SU-DHL-6 (cell line): ENCODE results near the gene ASH1L.
"Not testable (repeated sequence)": the region's sequence is repeated elsewhere in the genome, so short reads cannot be mapped to it uniquely, and the experiment has no call there.

Experiments
- H2AFZ ChIP-seq: fragments of 200-600 bp; sonication (generic); 2 replicates; pipeline ENCODE4 v1.6.1; 2014; ENCODE audit warnings: low read depth, mild to moderate bottlenecking, moderate library complexity, mixed read lengths, antibody characterized with exemption, low read length; ENCODE audit not compliant: severe bottlenecking
- H3F3A ChIP-seq: fragments of 200-600 bp; shearing (Covaris generic); 2 replicates; pipeline ENCODE4 v1.6.0; 2016; ENCODE audit warnings: antibody characterized with exemption, mild to moderate bottlenecking; ENCODE audit not compliant: insufficient read depth
- H3K27ac ChIP-seq: fragments of 200-600 bp; sonication (generic); 2 replicates; pipeline ENCODE4 v1.5.1; 2016; ENCODE audit warnings: low read depth, mild to moderate bottlenecking, low read length, moderate library complexity, mixed read lengths
- H3K27me3 ChIP-seq: fragments of 200-600 bp; sonication (generic), shearing (Covaris generic); 2 replicates; pipeline ENCODE4 v1.6.0; 2014; ENCODE audit warnings: mild to moderate bottlenecking, low read length
- H3K36me3 ChIP-seq: fragments of 200-600 bp; sonication (generic); 2 replicates; pipeline ENCODE4 v1.6.1; 2014; ENCODE audit warnings: mild to moderate bottlenecking, low read length, mixed read lengths
- H3K4me2 ChIP-seq: fragments of 300-600, 200-600 bp; shearing (Covaris generic), sonication (generic); 2 replicates; pipeline ENCODE4 v1.6.0; 2014; ENCODE audit warnings: low read length, low read depth, mild to moderate bottlenecking; ENCODE audit not compliant: poor library complexity, severe bottlenecking
- H3K4me3 ChIP-seq: fragments of 200-600 bp; sonication (generic); 2 replicates; pipeline ENCODE4 v1.5.1; 2014; ENCODE audit warnings: antibody characterized with exemption, low read length, mild to moderate bottlenecking, mixed read lengths; ENCODE audit not compliant: insufficient read depth, poor library complexity, severe bottlenecking
- H3K79me2 ChIP-seq: fragments of 200-600 bp; sonication (generic); 2 replicates; pipeline ENCODE4 v1.6.1; 2014; ENCODE audit warnings: mild to moderate bottlenecking, low read length, moderate library complexity; ENCODE audit not compliant: insufficient read depth
- H3K9ac ChIP-seq: fragments of 200-600 bp; sonication (generic); 2 replicates; pipeline ENCODE4 v1.7.0; 2014; ENCODE audit warnings: mild to moderate bottlenecking, low read length
- H3K9me2 ChIP-seq: fragments of 200-600 bp; sonication (generic); replicated peaks from 2 replicates; pipeline ENCODE4 v1.6.1; 2014; ENCODE audit warnings: low read length; ENCODE audit not compliant: insufficient read depth
- H3K9me3 ChIP-seq: fragments of 200-600 bp; sonication (generic); 2 replicates; pipeline ENCODE4 v1.6.1; 2014; ENCODE audit warnings: low read length, mixed read lengths; ENCODE audit not compliant: insufficient read depth
- H4K20me1 ChIP-seq: fragments of 200-600 bp; sonication (generic); 2 replicates; pipeline ENCODE4 v1.6.1; 2014; ENCODE audit warnings: low read depth, mild to moderate bottlenecking, antibody characterized with exemption, low read length, moderate library complexity, mixed read lengths
- CTCF ChIP-seq: fragments of 200-600 bp; sonication (generic); IDR thresholded peaks from one replicate; pipeline ENCODE4 v1.5.1; 2017; ENCODE audit warnings: antibody characterized with exemption, mild to moderate bottlenecking, low read length, moderate library complexity; ENCODE audit not compliant: insufficient read depth, poor library complexity, severe bottlenecking
- EZH2phosphoT487 ChIP-seq: fragments of 200-600 bp; sonication (generic), shearing (Covaris generic); conservative IDR thresholded peaks from 2 replicates; pipeline ENCODE4 v1.6.1; 2018; ENCODE audit warnings: mild to moderate bottlenecking, antibody characterized with exemption, low read length, moderate library complexity, mixed read lengths

ASH1L gene

DNA sequence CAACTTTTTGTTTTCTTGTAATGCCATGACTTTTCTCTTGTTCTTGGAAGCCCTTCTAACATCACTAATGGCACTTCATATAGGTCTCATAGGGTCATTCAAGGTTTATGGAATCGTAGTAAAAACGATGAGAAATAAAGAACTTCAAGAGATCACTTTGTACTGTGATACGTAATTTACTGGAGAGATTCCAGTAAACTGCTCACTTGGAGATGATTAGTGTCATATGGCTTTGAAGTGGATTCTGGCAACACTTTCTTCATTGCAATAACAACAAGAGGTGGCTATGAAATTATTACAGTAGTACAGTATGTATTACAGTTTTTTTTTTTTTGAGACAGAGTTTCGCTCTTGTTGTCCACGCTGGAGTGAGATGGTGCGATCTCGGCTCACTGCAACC is 138.5 kb downstream of the ASH1L start:
- Histone ChIP-seq H3K27ac (no peak overlapping the region), H3K4me3 (no peak overlapping the region), H4K20me1 (0 out of 2 replicates have a peak, but pooled peaks cover 3% of the 10 kb centered on the region), H3K36me3 (0 out of 2 replicates have a peak, but pooled peaks cover 3% of the 10 kb centered on the region), H3K27me3 (no peaks in the 10 kb centered on the region), H3K79me2 (peaks cover 11% of the 10 kb centered on the region), H3K4me2 (no peak overlapping the region), H2AFZ (no peak overlapping the region), H3K9ac (no peak overlapping the region), H3F3A (0 out of 2 replicates have a peak, but pooled peaks cover 5% of the 10 kb centered on the region), H3K9me2 (no peaks in the 10 kb centered on the region), H3K9me3 (no peaks in the 10 kb centered on the region)
- no peak for TF ChIP-seq EZH2phosphoT487
- TF ChIP-seq CTCF, result no peak

DNA sequence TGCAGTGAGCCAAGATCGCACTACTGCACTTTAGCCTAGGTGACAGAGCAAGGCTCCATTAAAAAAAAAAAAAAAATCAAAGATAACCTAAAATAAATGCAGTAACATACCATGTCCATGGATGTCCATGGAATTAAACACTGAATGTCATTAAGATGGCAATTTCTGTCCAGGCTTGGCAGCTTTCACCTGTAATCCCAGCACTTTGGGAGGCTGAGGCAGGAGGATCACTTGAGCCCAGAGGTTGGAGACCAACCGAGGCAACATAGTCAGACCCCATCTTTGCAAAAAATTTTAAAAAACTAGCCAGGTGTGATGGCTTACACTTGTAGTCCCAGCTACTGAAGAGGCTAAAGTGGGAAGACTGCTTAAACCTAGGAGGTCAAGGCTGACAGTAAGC is 141.8 kb downstream of the ASH1L start:
- Histone ChIP-seq H3K79me2 (peaks cover 11% of the 10 kb centered on the region; the same call in 1 of the 2 replicates), H2AFZ (no peak overlapping the region), H3K4me2 (no peak overlapping the region), H3K36me3 (peaks cover 5% of the 10 kb centered on the region; the same call in 1 of the 2 replicates), H3K27ac (no peak overlapping the region), H4K20me1 (no peaks in the 10 kb centered on the region), H3K4me3 (no peak overlapping the region), H3K9ac (no peak overlapping the region), H3K27me3 (no peaks in the 10 kb centered on the region), H3K9me2 (no peaks in the 10 kb centered on the region), H3F3A (0 out of 2 replicates have a peak, but pooled peaks cover 8% of the 10 kb centered on the region), H3K9me3 (no peaks in the 10 kb centered on the region)
- TF ChIP-seq CTCF (no peak), EZH2phosphoT487 (no peak)

DNA sequence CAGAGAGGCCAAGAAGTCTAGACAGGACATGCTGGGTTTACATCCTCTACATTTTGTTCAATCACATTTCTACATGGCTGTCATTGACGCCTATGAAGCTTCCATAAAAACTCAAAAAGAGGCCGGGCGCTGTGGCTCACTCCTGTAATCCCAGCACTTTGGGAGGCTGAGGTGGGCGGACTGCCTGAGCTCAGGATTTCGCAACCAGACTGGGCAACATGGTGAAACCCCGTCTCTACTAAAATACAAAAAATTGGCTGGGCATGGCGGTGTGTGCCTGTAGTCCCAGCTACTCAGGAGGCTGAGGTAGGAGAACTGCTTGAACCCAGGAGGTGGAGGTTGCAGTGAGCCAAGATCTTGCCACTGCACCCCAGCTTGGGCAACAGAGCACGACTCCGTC is 150.8 kb downstream of the ASH1L start:
- peaks cover 10% of the 10 kb centered on the region; the same call in 1 of the 2 replicates for H3F3A ChIP-seq
- not testable (repeated sequence) for H3K9ac ChIP-seq, H3K4me3 ChIP-seq, H3K4me2 ChIP-seq, H3K27ac ChIP-seq, H3K79me2 ChIP-seq, H4K20me1 ChIP-seq, H3K27me3 ChIP-seq, H2AFZ ChIP-seq, H3K9me3 ChIP-seq, H3K9me2 ChIP-seq
- peaks cover 22% of the 10 kb centered on the region; the same call in 1 of the 2 replicates for H3K36me3 ChIP-seq

- Histone ChIP-seq H2AFZ (no peak overlapping the region), H3K9me3 (no peaks in the 10 kb centered on the region), H3K27me3 (no peaks in the 10 kb centered on the region), H3F3A (peaks cover 8% of the 10 kb centered on the region; the same call in 1 of the 2 replicates), H3K9ac (no peak overlapping the region), H3K9me2 (no peaks in the 10 kb centered on the region), H3K27ac (no peak overlapping the region), H3K4me3 (no peak overlapping the region), H4K20me1 (no peaks in the 10 kb centered on the region), H3K79me2 (no peaks in the 10 kb centered on the region), H3K4me2 (no peak overlapping the region), H3K36me3 (peaks cover 22% of the 10 kb centered on the region; the same call in 1 of the 2 replicates)
- TF ChIP-seq EZH2phosphoT487, result no peak
- TF ChIP-seq CTCF, result no peak
These were observed 151.7 kb downstream of the ASH1L start for GRCh38 chr1:155410931-155411330.
